HEK293 (cell line): Measurements from ENCODE around the gene OSBPL10.

ENCODE experiments used
- CTCF ChIP-seq: fragments of 450-650 bp; formaldehyde crosslinking; IDR thresholded peaks from 2 replicates; pipeline ENCODE4 v1.5.1; 2016; ENCODE audit warnings: missing biosample characterization, missing genetic modification characterization
- ELK4 ChIP-seq: IDR thresholded peaks from 2 replicates; pipeline ENCODE4 v1.6.1; 2011; ENCODE audit warnings: mild to moderate bottlenecking, low read depth, low read length, borderline replicate concordance
- REPIN1 ChIP-seq: fragments of 450-650 bp; formaldehyde crosslinking; IDR thresholded peaks from 2 replicates; pipeline ENCODE4 v1.5.1; 2017; ENCODE audit warnings: missing biosample characterization, missing genetic modification characterization, low read depth
- TSHZ1 ChIP-seq: fragments of 450-650 bp; formaldehyde crosslinking; IDR thresholded peaks from 2 replicates; pipeline ENCODE4 v1.5.1; 2016; ENCODE audit warnings: missing biosample characterization, missing genetic modification characterization, borderline replicate concordance
- ZBTB26 ChIP-seq: fragments of 450-650 bp; formaldehyde crosslinking; optimal IDR thresholded peaks from 2 replicates; pipeline ENCODE3; 2016; ENCODE audit warnings: missing biosample characterization, mild to moderate bottlenecking, missing genetic modification characterization
- ZNF138 ChIP-seq: fragments of 450-650 bp; formaldehyde crosslinking; IDR thresholded peaks from 2 replicates; pipeline ENCODE4 v1.5.1; 2016; ENCODE audit warnings: missing biosample characterization, missing genetic modification characterization, borderline replicate concordance
- ZNF214 ChIP-seq: fragments of 450-650 bp; formaldehyde crosslinking; IDR thresholded peaks from 2 replicates; pipeline ENCODE4 v1.5.1; 2017; ENCODE audit warnings: missing biosample characterization, mild to moderate bottlenecking, missing genetic modification characterization, borderline replicate concordance
- ZNF280D ChIP-seq: fragments of 450-650 bp; formaldehyde crosslinking; IDR thresholded peaks from 2 replicates; pipeline ENCODE4 v1.5.1; 2016; ENCODE audit warnings: missing biosample characterization, missing genetic modification characterization

GRCh38 chr3:31648286-31648968 is 332.6 kb downstream of the OSBPL10 start:
- TF ChIP-seq ZNF138 = no peak
- no peak for TF ChIP-seq ZNF214 (tag by site-specific recombination)
- no peak for TF ChIP-seq CTCF (tag by site-specific recombination)
- no peak for TF ChIP-seq ZNF280D (tag by site-specific recombination)
- TF ChIP-seq ELK4 = no peak
- no peak for TF ChIP-seq REPIN1 (tag by site-specific recombination)
- no peak for TF ChIP-seq ZBTB26 (tag by site-specific recombination)
- no peak for TF ChIP-seq TSHZ1 (tag by site-specific recombination)
